ENCODE data around the gene DPY19L2. TPM values are rescaled to one million over a fixed set of nuclear protein-coding genes. Genes with fewer than 3 reads are reported as not detected.
A peak's percentile ranks its signal among the peaks of the same experiment; 100 is the strongest.
"Not testable (repeated sequence)": the region's sequence is repeated elsewhere in the genome, so short reads cannot be mapped to it uniquely, and the experiment has no call there.

DPY19L2 gene
- total RNA-seq, 1 donor from 2014 or later: 7.3 TPM

DNA sequence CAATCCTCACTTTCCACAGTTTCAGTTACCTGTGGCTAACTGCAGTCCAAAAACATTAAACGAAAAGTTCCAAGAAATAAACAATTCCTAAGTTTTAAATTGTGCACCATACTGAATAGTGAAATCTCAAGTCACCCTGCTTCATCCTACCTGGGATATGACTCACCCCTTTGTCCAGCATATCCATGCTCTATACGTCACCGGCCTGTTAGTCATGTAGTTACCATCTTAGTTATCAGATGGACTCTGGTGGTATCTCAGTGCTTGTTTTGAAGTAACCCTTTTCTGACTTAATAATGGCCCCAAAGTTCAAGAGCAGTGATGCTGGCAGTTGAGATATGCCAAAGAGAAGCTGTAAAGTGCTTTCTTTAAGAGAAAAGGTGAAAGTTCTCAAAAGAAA, 83.9 kb downstream of the DPY19L2 start:
- H3K27ac ChIP-seq (ENCODE audit: low read depth, low read length); FAIRE-seq; H3K36me3 ChIP-seq (ENCODE audit: insufficient read depth, low read length); H3K4me1 Mint-ChIP-seq (ENCODE audit: low read depth, unreplicated experiment); H3K4me3 Mint-ChIP-seq (ENCODE audit: unreplicated experiment); H3K9me3 ChIP-seq (ENCODE audit: insufficient read depth, low read depth, low read length); H3K36me3 Mint-ChIP-seq (ENCODE audit: low read depth, unreplicated experiment); H3K4me3 ChIP-seq (ENCODE audit: insufficient read depth, low read depth, low read length); H3K27me3 Mint-ChIP-seq (ENCODE audit: low read depth, unreplicated experiment); H3K4me1 ChIP-seq (ENCODE audit: insufficient read depth, low read length); H2AFZ ChIP-seq (ENCODE audit: low read depth, low read length); H3K9me3 Mint-ChIP-seq (ENCODE audit: unreplicated experiment); H4K20me1 ChIP-seq (ENCODE audit: insufficient read depth, low read length); H3K27me3 ChIP-seq (ENCODE audit: insufficient read depth, low read length); H3K4me2 ChIP-seq (ENCODE audit: low read length); H3K27ac Mint-ChIP-seq (ENCODE audit: unreplicated experiment); H3K79me2 ChIP-seq (ENCODE audit: insufficient read depth, low read length); H3K9ac ChIP-seq (ENCODE audit: low read length): not testable (repeated sequence)
- DNase-seq (ENCODE audit: low read depth): peak; percentile 46

DNA sequence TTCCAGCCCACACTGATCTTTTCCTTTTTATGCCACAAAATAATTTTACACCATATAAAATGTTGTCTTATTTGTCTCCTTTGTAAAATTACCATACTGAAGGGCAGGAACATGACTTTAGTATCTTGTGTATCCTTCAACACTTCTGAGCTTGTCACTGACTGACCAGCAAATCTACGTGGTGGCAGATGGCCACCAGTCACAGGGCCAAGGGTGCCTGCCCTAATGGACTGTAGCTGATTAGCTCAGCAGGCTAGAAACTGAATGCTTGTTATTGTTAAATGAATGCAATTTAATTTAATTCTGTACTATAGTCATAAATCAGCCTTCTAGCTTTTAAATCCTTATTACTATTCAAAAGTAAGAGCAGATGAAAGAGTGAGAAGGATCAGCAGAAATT, 85.0 kb downstream of the DPY19L2 start:
- not testable (repeated sequence) for H3K27ac ChIP-seq (ENCODE audit: low read depth, low read length); H3K9me3 ChIP-seq (ENCODE audit: insufficient read depth, low read depth, low read length); H4K20me1 ChIP-seq (ENCODE audit: insufficient read depth, low read length); H3K27ac Mint-ChIP-seq (ENCODE audit: unreplicated experiment); H3K36me3 ChIP-seq (ENCODE audit: insufficient read depth, low read length); H2AFZ ChIP-seq (ENCODE audit: low read depth, low read length); H3K27me3 ChIP-seq (ENCODE audit: insufficient read depth, low read length); FAIRE-seq; H3K4me3 Mint-ChIP-seq (ENCODE audit: unreplicated experiment); H3K4me1 ChIP-seq (ENCODE audit: insufficient read depth, low read length); H3K4me3 ChIP-seq (ENCODE audit: insufficient read depth, low read depth, low read length); H3K4me2 ChIP-seq (ENCODE audit: low read length); H3K36me3 Mint-ChIP-seq (ENCODE audit: low read depth, unreplicated experiment); H3K9me3 Mint-ChIP-seq (ENCODE audit: unreplicated experiment); DNase-seq (ENCODE audit: low read depth); H3K9ac ChIP-seq (ENCODE audit: low read length); H3K79me2 ChIP-seq (ENCODE audit: insufficient read depth, low read length); H3K27me3 Mint-ChIP-seq (ENCODE audit: low read depth, unreplicated experiment); H3K4me1 Mint-ChIP-seq (ENCODE audit: low read depth, unreplicated experiment)

DNA sequence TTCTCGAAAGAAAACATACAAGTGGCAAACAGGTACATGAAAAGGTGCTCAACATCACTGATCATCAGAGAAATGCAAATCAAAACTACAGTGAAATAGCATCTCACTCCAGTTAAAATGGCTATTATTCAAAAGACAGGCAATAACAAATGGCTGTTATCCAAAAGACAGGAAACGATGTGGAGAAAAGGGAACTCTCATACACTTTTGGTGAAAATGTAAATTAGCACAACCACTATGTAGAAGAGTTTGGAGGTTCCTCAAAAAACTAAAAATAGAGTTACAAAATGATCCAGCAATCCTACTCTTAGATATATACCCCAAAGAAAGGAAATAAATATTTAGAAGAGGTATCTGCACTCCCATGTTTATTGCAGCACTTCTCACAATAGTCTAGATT, 90.7 kb downstream of the DPY19L2 start:
- H3K79me2 ChIP-seq (ENCODE audit: insufficient read depth, low read length); FAIRE-seq; H4K20me1 ChIP-seq (ENCODE audit: insufficient read depth, low read length); H3K4me1 ChIP-seq (ENCODE audit: insufficient read depth, low read length); H3K36me3 ChIP-seq (ENCODE audit: insufficient read depth, low read length); H3K27me3 ChIP-seq (ENCODE audit: insufficient read depth, low read length); DNase-seq (ENCODE audit: low read depth); H3K9ac ChIP-seq (ENCODE audit: low read length); H3K36me3 Mint-ChIP-seq (ENCODE audit: low read depth, unreplicated experiment); H3K27ac Mint-ChIP-seq (ENCODE audit: unreplicated experiment); H3K27me3 Mint-ChIP-seq (ENCODE audit: low read depth, unreplicated experiment); H3K4me2 ChIP-seq (ENCODE audit: low read length); H3K9me3 ChIP-seq (ENCODE audit: insufficient read depth, low read depth, low read length); H3K9me3 Mint-ChIP-seq (ENCODE audit: unreplicated experiment); H2AFZ ChIP-seq (ENCODE audit: low read depth, low read length); H3K4me3 ChIP-seq (ENCODE audit: insufficient read depth, low read depth, low read length); H3K4me1 Mint-ChIP-seq (ENCODE audit: low read depth, unreplicated experiment); H3K27ac ChIP-seq (ENCODE audit: low read depth, low read length); H3K4me3 Mint-ChIP-seq (ENCODE audit: unreplicated experiment): not testable (repeated sequence)

DNA sequence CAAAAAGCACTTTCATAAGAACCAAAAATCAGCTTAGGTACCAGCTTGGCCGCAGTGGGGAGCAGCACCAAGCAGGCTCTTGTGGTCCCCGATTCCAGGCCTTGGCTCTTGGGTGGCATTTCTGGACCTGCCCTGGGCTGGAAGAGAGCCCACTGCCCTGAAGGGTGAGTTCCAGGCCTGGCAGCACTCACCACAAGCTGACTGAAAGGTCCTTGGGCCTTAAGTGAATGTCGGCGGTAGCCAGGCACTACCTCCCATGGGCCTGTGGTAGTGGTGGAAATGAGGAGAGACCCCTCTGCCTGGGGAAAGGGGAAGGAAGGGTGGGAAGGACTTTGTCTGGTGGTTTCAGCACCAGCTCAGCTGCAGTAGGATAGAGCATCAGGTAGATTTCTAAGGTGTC, 96.3 kb downstream of the DPY19L2 start:
- H3K9me3 Mint-ChIP-seq (ENCODE audit: unreplicated experiment); FAIRE-seq; H3K4me1 ChIP-seq (ENCODE audit: insufficient read depth, low read length): not testable (repeated sequence)

DNA sequence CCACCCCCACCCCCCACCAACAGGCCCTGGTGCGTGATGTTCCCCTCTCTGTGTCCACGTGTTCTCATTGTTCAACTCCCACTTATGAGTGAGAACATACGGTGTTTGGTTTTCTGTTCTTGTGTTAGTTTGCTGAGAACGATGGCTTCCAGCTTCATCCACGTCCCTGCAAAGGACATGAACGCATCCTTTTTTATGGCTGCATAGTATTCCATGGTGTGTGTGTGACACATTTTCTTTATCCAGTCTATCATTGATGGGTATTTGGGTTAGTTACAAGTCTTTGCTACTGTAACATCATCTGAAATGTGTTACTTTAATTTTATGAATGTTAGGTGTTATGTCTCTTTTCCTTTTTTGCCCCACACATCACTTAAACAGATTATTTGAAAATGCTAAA, 109.8 kb downstream of the DPY19L2 start:
- H3K4me2 ChIP-seq (ENCODE audit: low read length); H3K27me3 ChIP-seq (ENCODE audit: insufficient read depth, low read length); H3K79me2 ChIP-seq (ENCODE audit: insufficient read depth, low read length); H3K4me3 ChIP-seq (ENCODE audit: insufficient read depth, low read depth, low read length); H3K27ac Mint-ChIP-seq (ENCODE audit: unreplicated experiment); H3K27ac ChIP-seq (ENCODE audit: low read depth, low read length); DNase-seq (ENCODE audit: low read depth); H3K9ac ChIP-seq (ENCODE audit: low read length); H2AFZ ChIP-seq (ENCODE audit: low read depth, low read length); H4K20me1 ChIP-seq (ENCODE audit: insufficient read depth, low read length); H3K27me3 Mint-ChIP-seq (ENCODE audit: low read depth, unreplicated experiment); H3K9me3 Mint-ChIP-seq (ENCODE audit: unreplicated experiment); H3K4me1 ChIP-seq (ENCODE audit: insufficient read depth, low read length); H3K4me3 Mint-ChIP-seq (ENCODE audit: unreplicated experiment); H3K4me1 Mint-ChIP-seq (ENCODE audit: low read depth, unreplicated experiment); FAIRE-seq; H3K36me3 ChIP-seq (ENCODE audit: insufficient read depth, low read length); H3K36me3 Mint-ChIP-seq (ENCODE audit: low read depth, unreplicated experiment); H3K9me3 ChIP-seq (ENCODE audit: insufficient read depth, low read depth, low read length): not testable (repeated sequence)

More for the DNA sequence above, 96.3 kb downstream of the DPY19L2 start:
- not testable (repeated sequence) for H3K79me2 ChIP-seq (ENCODE audit: insufficient read depth, low read length); H3K27me3 ChIP-seq (ENCODE audit: insufficient read depth, low read length); H3K4me1 Mint-ChIP-seq (ENCODE audit: low read depth, unreplicated experiment); H3K4me3 Mint-ChIP-seq (ENCODE audit: unreplicated experiment); H3K4me2 ChIP-seq (ENCODE audit: low read length); H3K36me3 Mint-ChIP-seq (ENCODE audit: low read depth, unreplicated experiment); H3K27ac ChIP-seq (ENCODE audit: low read depth, low read length); H2AFZ ChIP-seq (ENCODE audit: low read depth, low read length); H3K9me3 ChIP-seq (ENCODE audit: insufficient read depth, low read depth, low read length); DNase-seq (ENCODE audit: low read depth); H4K20me1 ChIP-seq (ENCODE audit: insufficient read depth, low read length); H3K27ac Mint-ChIP-seq (ENCODE audit: unreplicated experiment); H3K9ac ChIP-seq (ENCODE audit: low read length); H3K4me3 ChIP-seq (ENCODE audit: insufficient read depth, low read depth, low read length); H3K36me3 ChIP-seq (ENCODE audit: insufficient read depth, low read length); H3K27me3 Mint-ChIP-seq (ENCODE audit: low read depth, unreplicated experiment)

DNA sequence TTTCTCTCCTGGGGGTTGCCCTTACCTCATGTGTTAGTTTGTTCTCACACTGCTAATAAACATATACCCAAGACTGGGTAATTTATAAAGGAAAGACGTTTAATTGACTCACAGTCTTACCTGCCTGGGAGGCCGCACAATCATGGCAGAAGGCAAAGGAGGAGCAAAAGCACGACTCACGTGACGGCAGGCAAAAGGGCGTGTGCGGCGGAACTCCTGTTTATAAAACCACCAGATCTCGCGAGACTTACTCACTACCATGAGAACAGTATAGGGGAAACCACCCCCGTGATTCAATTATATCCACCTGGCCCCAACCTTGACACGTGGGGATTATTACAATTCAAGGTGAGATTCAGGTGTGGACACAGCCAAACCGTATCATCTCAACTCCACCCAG, 116.9 kb downstream of the DPY19L2 start:
- FAIRE-seq; H3K27me3 Mint-ChIP-seq (ENCODE audit: low read depth, unreplicated experiment): not testable (repeated sequence)

More for the DNA sequence above, 116.9 kb downstream of the DPY19L2 start:
- not testable (repeated sequence) for H3K9me3 ChIP-seq (ENCODE audit: insufficient read depth, low read depth, low read length); H3K4me2 ChIP-seq (ENCODE audit: low read length); H3K27ac Mint-ChIP-seq (ENCODE audit: unreplicated experiment); DNase-seq (ENCODE audit: low read depth); H3K36me3 ChIP-seq (ENCODE audit: insufficient read depth, low read length); H3K27ac ChIP-seq (ENCODE audit: low read depth, low read length); H3K4me1 ChIP-seq (ENCODE audit: insufficient read depth, low read length); H3K4me1 Mint-ChIP-seq (ENCODE audit: low read depth, unreplicated experiment); H3K36me3 Mint-ChIP-seq (ENCODE audit: low read depth, unreplicated experiment); H3K9ac ChIP-seq (ENCODE audit: low read length); H3K4me3 Mint-ChIP-seq (ENCODE audit: unreplicated experiment); H3K9me3 Mint-ChIP-seq (ENCODE audit: unreplicated experiment); H3K27me3 ChIP-seq (ENCODE audit: insufficient read depth, low read length); H3K79me2 ChIP-seq (ENCODE audit: insufficient read depth, low read length); H4K20me1 ChIP-seq (ENCODE audit: insufficient read depth, low read length); H3K4me3 ChIP-seq (ENCODE audit: insufficient read depth, low read depth, low read length); H2AFZ ChIP-seq (ENCODE audit: low read depth, low read length)
